Osteoblast (primary cell): Measurements from ENCODE around the gene TMEFF1. TPM values are rescaled to one million over a fixed set of nuclear protein-coding genes. Genes with fewer than 3 reads are reported as not detected.

Source experiments
- DNase-seq: peaks from one replicate; pipeline ENCODE4 v3.0.0; 2011; ENCODE audit warnings: low spot score, mixed read lengths; ENCODE audit not compliant: insufficient read length; ENCODE audit errors: missing footprints
- H2AFZ ChIP-seq: 2 replicates; pipeline ENCODE4 v1.6.0; 2011; ENCODE audit warnings: mild to moderate bottlenecking, low read length
- H3K27ac ChIP-seq: 2 replicates; pipeline ENCODE4 v1.5.1; 2011; ENCODE audit warnings: mild to moderate bottlenecking, low read depth, low read length, moderate library complexity
- H3K27me3 ChIP-seq: 2 replicates; pipeline ENCODE4 v1.6.0; 2012; ENCODE audit warnings: mild to moderate bottlenecking, control low read depth, inconsistent platforms, low read length, moderate library complexity; ENCODE audit not compliant: insufficient read depth
- H3K36me3 ChIP-seq: 2 replicates; pipeline ENCODE4 v1.5.1; 2011; ENCODE audit warnings: mild to moderate bottlenecking, low read length, control low read depth, moderate library complexity; ENCODE audit not compliant: insufficient read depth
- H3K4me1 ChIP-seq: 2 replicates; pipeline ENCODE4 v1.5.1; 2011; ENCODE audit warnings: mild to moderate bottlenecking, low read length, control low read depth, moderate library complexity; ENCODE audit not compliant: insufficient read depth
- H3K4me2 ChIP-seq: 2 replicates; pipeline ENCODE4 v1.6.0; 2011; ENCODE audit warnings: mild to moderate bottlenecking, low read length; ENCODE audit not compliant: insufficient read depth
- H3K4me3 ChIP-seq: fragments of 200-600 bp; sonication (generic); 3 replicates; pipeline ENCODE4 v1.5.1; 2012; ENCODE audit warnings: mild to moderate bottlenecking, low read length, inconsistent platforms; ENCODE audit not compliant: insufficient read depth
- H3K79me2 ChIP-seq: 2 replicates; pipeline ENCODE4 v1.6.0; 2012; ENCODE audit warnings: mild to moderate bottlenecking, low read length, control low read depth, inconsistent platforms; ENCODE audit not compliant: insufficient read depth
- H3K9me3 ChIP-seq: 2 replicates; pipeline ENCODE4 v1.5.1; 2011; ENCODE audit warnings: low read depth, low read length, control low read depth
- H4K20me1 ChIP-seq: 2 replicates; pipeline ENCODE4 v1.6.0; 2012; ENCODE audit warnings: mild to moderate bottlenecking, low read length, control low read depth; ENCODE audit not compliant: insufficient read depth
- total RNA-seq: library from RNA; depleted of rRNA; stranded (reverse); fragments of >200 nt; gene quantifications from 2 replicates; pipeline ENCODE4 v1.2.3, GENCODE V29; 2012
- TF ChIP-seq, protein P1 (sequence below): IDR thresholded peaks from 2 replicates; pipeline ENCODE4 v1.5.1; 2011; ENCODE audit warnings: mild to moderate bottlenecking, low read depth, low read length, moderate library complexity; ENCODE audit errors: extremely low read depth

Gene TMEFF1
- total RNA-seq, 1 donor, result 0.72 TPM

DNA sequence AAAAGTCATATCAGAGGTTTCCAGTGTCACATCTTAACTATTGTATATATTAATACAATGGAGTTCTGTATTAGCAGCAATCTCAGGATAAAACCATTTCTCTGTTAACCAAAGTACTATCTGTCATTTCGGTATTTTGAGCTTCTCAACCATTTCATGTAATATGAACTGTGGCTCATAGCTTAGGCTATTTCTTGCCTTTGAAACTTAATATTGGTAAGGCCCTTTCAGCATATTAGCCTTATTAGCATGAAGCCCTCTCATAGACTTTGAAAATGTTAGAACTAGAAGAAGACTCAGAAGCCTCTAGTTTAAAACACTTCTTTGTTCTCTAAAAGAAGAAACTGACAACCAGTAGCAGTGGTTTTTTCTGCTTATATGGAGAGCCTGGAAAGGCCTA, 105.7 kb downstream of the TMEFF1 start:
- no peaks in the 10 kb centered on the region for H4K20me1 ChIP-seq
- H3K27ac ChIP-seq, result no peak overlapping the region
- no peaks in the 10 kb centered on the region for H3K79me2 ChIP-seq
- H3K4me1 ChIP-seq, result peaks cover 39% of the 10 kb centered on the region
- no peak overlapping the region for H3K4me2 ChIP-seq
- no peak for DNase-seq
- no peaks in the 10 kb centered on the region for H3K9me3 ChIP-seq
- no peaks in the 10 kb centered on the region for H3K36me3 ChIP-seq
- TF ChIP-seq, protein P1, sequence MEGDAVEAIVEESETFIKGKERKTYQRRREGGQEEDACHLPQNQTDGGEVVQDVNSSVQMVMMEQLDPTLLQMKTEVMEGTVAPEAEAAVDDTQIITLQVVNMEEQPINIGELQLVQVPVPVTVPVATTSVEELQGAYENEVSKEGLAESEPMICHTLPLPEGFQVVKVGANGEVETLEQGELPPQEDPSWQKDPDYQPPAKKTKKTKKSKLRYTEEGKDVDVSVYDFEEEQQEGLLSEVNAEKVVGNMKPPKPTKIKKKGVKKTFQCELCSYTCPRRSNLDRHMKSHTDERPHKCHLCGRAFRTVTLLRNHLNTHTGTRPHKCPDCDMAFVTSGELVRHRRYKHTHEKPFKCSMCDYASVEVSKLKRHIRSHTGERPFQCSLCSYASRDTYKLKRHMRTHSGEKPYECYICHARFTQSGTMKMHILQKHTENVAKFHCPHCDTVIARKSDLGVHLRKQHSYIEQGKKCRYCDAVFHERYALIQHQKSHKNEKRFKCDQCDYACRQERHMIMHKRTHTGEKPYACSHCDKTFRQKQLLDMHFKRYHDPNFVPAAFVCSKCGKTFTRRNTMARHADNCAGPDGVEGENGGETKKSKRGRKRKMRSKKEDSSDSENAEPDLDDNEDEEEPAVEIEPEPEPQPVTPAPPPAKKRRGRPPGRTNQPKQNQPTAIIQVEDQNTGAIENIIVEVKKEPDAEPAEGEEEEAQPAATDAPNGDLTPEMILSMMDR, result no peak
- no peaks in the 10 kb centered on the region for H3K27me3 ChIP-seq
- no peak overlapping the region for H3K4me3 ChIP-seq
- no peak overlapping the region for H2AFZ ChIP-seq

DNA sequence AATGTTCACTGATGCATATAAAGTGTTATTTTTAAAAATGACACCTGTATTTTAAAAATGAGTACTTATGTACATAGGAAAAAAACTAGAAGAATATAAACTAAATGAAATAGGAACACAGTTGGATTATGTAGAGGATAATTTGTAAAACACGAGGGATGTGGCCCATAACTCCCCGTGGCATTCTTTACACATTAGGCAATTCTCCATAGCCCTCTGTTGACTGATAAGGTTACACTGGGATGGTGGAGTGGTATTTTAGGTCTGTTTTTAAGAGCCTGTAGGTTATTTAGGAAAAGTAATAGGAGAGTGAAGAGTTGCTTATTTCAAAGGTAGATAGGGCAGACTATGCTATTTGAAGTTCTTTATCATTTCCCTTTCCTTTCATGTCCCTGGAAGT, 106.7 kb downstream of the TMEFF1 start:
- no peaks in the 10 kb centered on the region for H3K36me3 ChIP-seq
- no peaks in the 10 kb centered on the region for H3K9me3 ChIP-seq
- H3K27ac ChIP-seq, result no peak overlapping the region
- H3K4me3 ChIP-seq, result peak overlapping the region; percentile 21
- DNase-seq, result no peak
- H3K79me2 ChIP-seq, result no peaks in the 10 kb centered on the region
- H4K20me1 ChIP-seq, result no peaks in the 10 kb centered on the region
- peaks cover 39% of the 10 kb centered on the region for H3K4me1 ChIP-seq
- TF ChIP-seq, protein P1, result no peak
- H2AFZ ChIP-seq, result no peak overlapping the region
- no peak overlapping the region for H3K4me2 ChIP-seq
- H3K27me3 ChIP-seq, result no peaks in the 10 kb centered on the region

DNA sequence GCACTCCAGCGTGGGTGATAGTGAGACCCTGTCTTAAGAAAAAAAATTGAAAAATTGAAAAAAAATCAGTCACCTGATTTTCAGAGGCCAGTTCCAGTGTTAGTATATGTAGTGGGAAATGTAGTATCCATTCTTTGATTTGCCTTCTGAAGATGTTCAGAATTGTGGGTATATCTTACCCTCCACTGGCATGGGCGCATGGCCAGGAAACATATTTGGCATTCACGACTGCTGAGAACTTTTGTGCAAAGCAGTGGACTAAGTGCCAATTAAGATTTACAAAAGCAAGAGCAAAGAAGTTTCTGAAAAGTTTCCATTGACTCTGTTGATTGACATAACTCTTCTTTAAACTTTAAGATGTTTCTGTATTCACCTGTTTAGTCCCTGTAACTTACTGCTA, 107.3 kb downstream of the TMEFF1 start:
- Histone ChIP-seq H3K4me3 (peak overlapping the region; percentile 21), H3K27me3 (no peaks in the 10 kb centered on the region), H3K27ac (no peak overlapping the region), H3K4me1 (peaks cover 33% of the 10 kb centered on the region), H3K9me3 (no peaks in the 10 kb centered on the region), H3K36me3 (no peaks in the 10 kb centered on the region), H3K4me2 (no peak overlapping the region), H2AFZ (no peak overlapping the region), H4K20me1 (no peaks in the 10 kb centered on the region), H3K79me2 (no peaks in the 10 kb centered on the region)
- no peak for DNase-seq
- TF ChIP-seq, protein P1, result no peak

DNA sequence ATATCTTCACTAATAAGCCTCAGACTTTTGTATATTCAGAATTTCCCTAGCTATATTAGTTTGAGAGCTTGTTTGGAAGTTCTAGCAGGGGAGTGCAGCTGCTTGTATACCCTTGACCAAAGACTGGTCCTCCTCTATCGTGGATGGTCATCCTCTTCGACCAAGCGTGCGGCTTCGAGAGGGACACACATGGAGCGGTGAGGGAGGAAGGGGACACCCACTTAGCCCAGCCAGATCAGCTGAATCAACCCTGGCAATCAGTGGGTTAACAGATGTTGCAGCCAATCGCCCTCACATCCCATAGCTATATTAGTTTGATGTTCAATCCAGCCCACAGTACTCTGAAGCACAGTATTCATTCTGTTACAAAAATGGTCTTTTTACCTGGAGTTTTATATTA, 108.1 kb downstream of the TMEFF1 start:
- no peak overlapping the region for H2AFZ ChIP-seq
- no peaks in the 10 kb centered on the region for H4K20me1 ChIP-seq
- H3K27me3 ChIP-seq, result no peaks in the 10 kb centered on the region
- no peak for DNase-seq
- no peaks in the 10 kb centered on the region for H3K36me3 ChIP-seq
- H3K4me3 ChIP-seq, result no peak overlapping the region
- no peak overlapping the region for H3K4me2 ChIP-seq
- H3K27ac ChIP-seq, result no peak overlapping the region
- TF ChIP-seq, protein P1, result no peak
- H3K4me1 ChIP-seq, result peaks cover 25% of the 10 kb centered on the region
- no peaks in the 10 kb centered on the region for H3K79me2 ChIP-seq
- no peaks in the 10 kb centered on the region for H3K9me3 ChIP-seq
